ENCODE measurements around the gene ALDOA. TPM values are rescaled to one million over a fixed set of nuclear protein-coding genes. Genes with fewer than 3 reads are reported as not detected.

The ALDOA gene
- total and polyA plus RNA-seq, 9 of the 15 experiments (the other 6 are each of a cell fraction or from before 2014, with no cell fraction given): 311 to 2,224 (median 1,293) TPM

GRCh38 chr16:30052671-30053372, 12.7 kb upstream of the ALDOA start (continued):
- TF ChIP-seq, protein P1, sequence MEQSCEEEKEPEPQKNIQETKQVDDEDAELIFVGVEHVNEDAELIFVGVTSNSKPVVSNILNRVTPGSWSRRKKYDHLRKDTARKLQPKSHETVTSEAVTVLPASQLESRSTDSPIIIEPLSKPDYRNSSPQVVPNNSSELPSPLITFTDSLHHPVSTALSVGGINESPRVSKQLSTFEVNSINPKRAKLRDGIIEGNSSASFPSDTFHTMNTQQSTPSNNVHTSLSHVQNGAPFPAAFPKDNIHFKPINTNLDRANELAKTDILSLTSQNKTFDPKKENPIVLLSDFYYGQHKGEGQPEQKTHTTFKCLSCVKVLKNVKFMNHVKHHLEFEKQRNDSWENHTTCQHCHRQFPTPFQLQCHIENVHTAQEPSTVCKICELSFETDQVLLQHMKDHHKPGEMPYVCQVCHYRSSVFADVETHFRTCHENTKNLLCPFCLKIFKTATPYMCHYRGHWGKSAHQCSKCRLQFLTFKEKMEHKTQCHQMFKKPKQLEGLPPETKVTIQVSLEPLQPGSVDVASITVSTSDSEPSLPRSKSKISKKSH (CRISPR knock-in tag; IDR thresholded peaks at IDR 0.05): no peak
- no peak for TF ChIP-seq POLR3G (IDR thresholded peaks at IDR 0.05; ENCODE audit: extremely low read depth, insufficient read length, insufficient replicate concordance)
- TF ChIP-seq MXI1 (IDR thresholded peaks at IDR 0.05; ENCODE audit: low read depth, low read length): peak; percentile 77; the same call in 1 of the 2 replicates
- no peak for TF ChIP-seq PTBP1 (IDR thresholded peaks at IDR 0.05; ENCODE audit: low read depth, low read length)
- TF ChIP-seq TAF7 (tag; IDR thresholded peaks at IDR 0.05): no peak
- TF ChIP-seq SUPT5H (IDR thresholded peaks at IDR 0.05): 0 out of 2 replicates have a peak, but pooled peaks have one; percentile 47
- TF ChIP-seq JUND (IDR thresholded peaks at IDR 0.05; ENCODE audit: borderline replicate concordance, low read depth, low read length): 0 out of 2 replicates have a peak, but pooled peaks have one; percentile 42
- peak; percentile 35; the same call in 1 of the 3 replicates for TF ChIP-seq JUND (tag; IDR thresholded peaks at IDR 0.05; ENCODE audit: borderline replicate concordance, low read depth, low read length)
- TF ChIP-seq, protein P2, sequence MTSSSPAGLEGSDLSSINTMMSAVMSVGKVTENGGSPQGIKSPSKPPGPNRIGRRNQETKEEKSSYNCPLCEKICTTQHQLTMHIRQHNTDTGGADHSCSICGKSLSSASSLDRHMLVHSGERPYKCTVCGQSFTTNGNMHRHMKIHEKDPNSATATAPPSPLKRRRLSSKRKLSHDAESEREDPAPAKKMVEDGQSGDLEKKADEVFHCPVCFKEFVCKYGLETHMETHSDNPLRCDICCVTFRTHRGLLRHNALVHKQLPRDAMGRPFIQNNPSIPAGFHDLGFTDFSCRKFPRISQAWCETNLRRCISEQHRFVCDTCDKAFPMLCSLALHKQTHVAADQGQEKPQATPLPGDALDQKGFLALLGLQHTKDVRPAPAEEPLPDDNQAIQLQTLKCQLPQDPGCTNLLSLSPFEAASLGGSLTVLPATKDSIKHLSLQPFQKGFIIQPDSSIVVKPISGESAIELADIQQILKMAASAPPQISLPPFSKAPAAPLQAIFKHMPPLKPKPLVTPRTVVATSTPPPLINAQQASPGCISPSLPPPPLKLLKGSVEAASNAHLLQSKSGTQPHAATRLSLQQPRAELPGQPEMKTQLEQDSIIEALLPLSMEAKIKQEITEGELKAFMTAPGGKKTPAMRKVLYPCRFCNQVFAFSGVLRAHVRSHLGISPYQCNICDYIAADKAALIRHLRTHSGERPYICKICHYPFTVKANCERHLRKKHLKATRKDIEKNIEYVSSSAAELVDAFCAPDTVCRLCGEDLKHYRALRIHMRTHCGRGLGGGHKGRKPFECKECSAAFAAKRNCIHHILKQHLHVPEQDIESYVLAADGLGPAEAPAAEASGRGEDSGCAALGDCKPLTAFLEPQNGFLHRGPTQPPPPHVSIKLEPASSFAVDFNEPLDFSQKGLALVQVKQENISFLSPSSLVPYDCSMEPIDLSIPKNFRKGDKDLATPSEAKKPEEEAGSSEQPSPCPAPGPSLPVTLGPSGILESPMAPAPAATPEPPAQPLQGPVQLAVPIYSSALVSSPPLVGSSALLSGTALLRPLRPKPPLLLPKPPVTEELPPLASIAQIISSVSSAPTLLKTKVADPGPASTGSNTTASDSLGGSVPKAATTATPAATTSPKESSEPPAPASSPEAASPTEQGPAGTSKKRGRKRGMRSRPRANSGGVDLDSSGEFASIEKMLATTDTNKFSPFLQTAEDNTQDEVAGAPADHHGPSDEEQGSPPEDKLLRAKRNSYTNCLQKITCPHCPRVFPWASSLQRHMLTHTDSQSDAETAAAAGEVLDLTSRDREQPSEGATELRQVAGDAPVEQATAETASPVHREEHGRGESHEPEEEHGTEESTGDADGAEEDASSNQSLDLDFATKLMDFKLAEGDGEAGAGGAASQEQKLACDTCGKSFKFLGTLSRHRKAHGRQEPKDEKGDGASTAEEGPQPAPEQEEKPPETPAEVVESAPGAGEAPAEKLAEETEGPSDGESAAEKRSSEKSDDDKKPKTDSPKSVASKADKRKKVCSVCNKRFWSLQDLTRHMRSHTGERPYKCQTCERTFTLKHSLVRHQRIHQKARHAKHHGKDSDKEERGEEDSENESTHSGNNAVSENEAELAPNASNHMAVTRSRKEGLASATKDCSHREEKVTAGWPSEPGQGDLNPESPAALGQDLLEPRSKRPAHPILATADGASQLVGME (CRISPR knock-in tag; IDR thresholded peaks at IDR 0.05): peak; percentile 85; the same call in 1 of the 2 replicates
- TF ChIP-seq ZNF561 (CRISPR knock-in tag; conservative IDR thresholded peaks at IDR 0.05): no peak
- TF ChIP-seq KDM2B (CRISPR knock-in tag; IDR thresholded peaks at IDR 0.05): 0 out of 2 replicates have a peak, but pooled peaks have one; percentile 25
- TF ChIP-seq TAL1 (IDR thresholded peaks at IDR 0.05): no peak
- TF ChIP-seq MYBL2 (IDR thresholded peaks at IDR 0.05; ENCODE audit: low read depth): peak; percentile 89
- TF ChIP-seq MYBL2 (CRISPR knock-in tag; IDR thresholded peaks at IDR 0.05; ENCODE audit: borderline replicate concordance): peak; percentile 51; the same call in 1 of the 2 replicates
- TF ChIP-seq ETV1 (tag; conservative IDR thresholded peaks at IDR 0.05; ENCODE audit: low read depth): 0 out of 2 replicates have a peak, but pooled peaks have one; percentile 24
- TF ChIP-seq COPS2 (conservative IDR thresholded peaks at IDR 0.05): no peak
- TF ChIP-seq ZNF253 (CRISPR knock-in tag; conservative IDR thresholded peaks at IDR 0.05): no peak

Data from K562 (cell line).